SU-DHL-6 (cell line): ENCODE results near the gene DEF6.

ENCODE experiments used
- EZH2phosphoT487 ChIP-seq: fragments of 200-600 bp; sonication (generic), shearing (Covaris generic); conservative IDR thresholded peaks from 2 replicates; pipeline ENCODE4 v1.6.1; 2018; ENCODE audit warnings: mild to moderate bottlenecking, antibody characterized with exemption, low read length, moderate library complexity, mixed read lengths
- TF ChIP-seq, protein P1 (sequence below): fragments of 200-600 bp; sonication (generic); IDR thresholded peaks from one replicate; pipeline ENCODE4 v1.5.1; 2017; ENCODE audit warnings: antibody characterized with exemption, mild to moderate bottlenecking, low read length, moderate library complexity; ENCODE audit not compliant: insufficient read depth, poor library complexity, severe bottlenecking

DNA sequence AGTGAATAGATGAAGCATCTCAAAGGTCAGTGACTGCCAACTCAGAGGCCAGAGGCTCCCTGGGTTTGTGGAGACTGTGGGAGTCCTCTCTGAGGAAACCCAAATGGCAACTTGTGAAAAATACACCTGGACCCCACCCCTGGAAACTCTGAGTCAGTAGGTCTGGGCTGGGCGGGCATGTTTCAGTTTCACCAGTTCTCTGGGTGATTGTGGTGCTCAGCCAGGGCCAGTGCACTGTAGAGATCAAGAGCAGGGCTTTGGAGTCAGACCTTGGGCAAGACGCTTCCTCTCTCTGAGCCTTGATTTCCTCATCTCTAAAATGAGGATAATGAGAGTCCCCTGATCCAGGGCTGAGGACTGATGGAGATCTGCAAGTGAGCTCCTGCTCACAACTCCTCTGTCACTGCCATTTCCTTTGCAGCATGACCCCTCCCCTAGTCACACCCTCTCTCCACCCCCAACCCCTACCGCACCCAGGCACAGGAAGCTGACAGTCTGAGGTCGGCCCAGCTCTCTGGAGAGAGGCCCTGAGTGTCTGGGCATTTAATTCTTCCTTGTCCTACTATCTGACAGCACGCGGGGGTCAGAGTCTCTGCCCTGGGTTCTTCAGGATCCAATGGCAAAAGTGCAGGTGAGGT is 5.1 kb downstream of the DEF6 start:
- TF ChIP-seq, protein P1, sequence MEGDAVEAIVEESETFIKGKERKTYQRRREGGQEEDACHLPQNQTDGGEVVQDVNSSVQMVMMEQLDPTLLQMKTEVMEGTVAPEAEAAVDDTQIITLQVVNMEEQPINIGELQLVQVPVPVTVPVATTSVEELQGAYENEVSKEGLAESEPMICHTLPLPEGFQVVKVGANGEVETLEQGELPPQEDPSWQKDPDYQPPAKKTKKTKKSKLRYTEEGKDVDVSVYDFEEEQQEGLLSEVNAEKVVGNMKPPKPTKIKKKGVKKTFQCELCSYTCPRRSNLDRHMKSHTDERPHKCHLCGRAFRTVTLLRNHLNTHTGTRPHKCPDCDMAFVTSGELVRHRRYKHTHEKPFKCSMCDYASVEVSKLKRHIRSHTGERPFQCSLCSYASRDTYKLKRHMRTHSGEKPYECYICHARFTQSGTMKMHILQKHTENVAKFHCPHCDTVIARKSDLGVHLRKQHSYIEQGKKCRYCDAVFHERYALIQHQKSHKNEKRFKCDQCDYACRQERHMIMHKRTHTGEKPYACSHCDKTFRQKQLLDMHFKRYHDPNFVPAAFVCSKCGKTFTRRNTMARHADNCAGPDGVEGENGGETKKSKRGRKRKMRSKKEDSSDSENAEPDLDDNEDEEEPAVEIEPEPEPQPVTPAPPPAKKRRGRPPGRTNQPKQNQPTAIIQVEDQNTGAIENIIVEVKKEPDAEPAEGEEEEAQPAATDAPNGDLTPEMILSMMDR: no peak
- no peak for TF ChIP-seq EZH2phosphoT487
